Loucy (cell line): ENCODE results near the gene TAS2R41.

Experiments used
- H2AFZ ChIP-seq: fragments of 200-600 bp; sonication (generic); 2 replicates; pipeline ENCODE4 v1.6.0; 2016; ENCODE audit warnings: antibody characterized with exemption, mild to moderate bottlenecking, low read length, moderate library complexity
- H3F3A ChIP-seq: fragments of 200-600 bp; 2 replicates; pipeline ENCODE4 v1.6.0; 2016; ENCODE audit warnings: antibody characterized with exemption, low read depth, mild to moderate bottlenecking
- H3K27me3 ChIP-seq: fragments of 200-600 bp; sonication (generic); 2 replicates; pipeline ENCODE4 v1.6.1; 2014; ENCODE audit warnings: low read length, mild to moderate bottlenecking; ENCODE audit not compliant: insufficient read depth, poor library complexity, severe bottlenecking
- H3K36me3 ChIP-seq: fragments of 200-600 bp; sonication (generic); 2 replicates; pipeline ENCODE4 v1.6.1; 2016; ENCODE audit warnings: low read length; ENCODE audit not compliant: insufficient read depth
- H3K4me1 ChIP-seq: fragments of 200-600 bp; sonication (generic); 2 replicates; pipeline ENCODE4 v1.5.1; 2014; ENCODE audit warnings: low read length, mild to moderate bottlenecking; ENCODE audit not compliant: insufficient read depth, poor library complexity, severe bottlenecking
- H3K4me2 ChIP-seq: fragments of 200-600 bp; sonication (generic); 2 replicates; pipeline ENCODE4 v1.6.0; 2014; ENCODE audit warnings: antibody characterized with exemption, low read length, low read depth, mild to moderate bottlenecking; ENCODE audit not compliant: poor library complexity, severe bottlenecking
- H3K4me3 ChIP-seq: fragments of 200-600 bp; sonication (generic); 2 replicates; pipeline ENCODE4 v1.5.1; 2014; ENCODE audit warnings: low read length, mild to moderate bottlenecking, mixed read lengths; ENCODE audit not compliant: poor library complexity, severe bottlenecking
- H3K79me2 ChIP-seq: fragments of 200-600 bp; sonication (generic); 2 replicates; pipeline ENCODE4 v1.6.1; 2014; ENCODE audit warnings: low read length; ENCODE audit not compliant: insufficient read depth
- H3K9ac ChIP-seq: fragments of 200-600 bp; sonication (generic); 2 replicates; pipeline ENCODE4 v1.6.0; 2014; ENCODE audit warnings: mild to moderate bottlenecking, low read depth, low read length, moderate library complexity; ENCODE audit not compliant: poor library complexity, severe bottlenecking
- H3K9me2 ChIP-seq: fragments of 200-600 bp; sonication (generic); replicated peaks from 2 replicates; pipeline ENCODE4 v1.6.1; 2016; ENCODE audit warnings: low read depth, low read length, mixed read lengths
- H3K9me3 ChIP-seq: fragments of 200-600 bp; sonication (generic); 2 replicates; pipeline ENCODE4 v1.6.1; 2014; ENCODE audit warnings: mild to moderate bottlenecking, antibody characterized with exemption, low read length, low read depth; ENCODE audit not compliant: insufficient read depth
- H4K20me1 ChIP-seq: fragments of 200-600 bp; sonication (generic); 2 replicates; pipeline ENCODE4 v1.6.0; 2014; ENCODE audit warnings: antibody characterized with exemption, low read length, mild to moderate bottlenecking; ENCODE audit not compliant: insufficient read depth, poor library complexity, severe bottlenecking
- CTCF ChIP-seq: fragments of 200-600 bp; sonication (generic); conservative IDR thresholded peaks from 2 replicates; pipeline ENCODE4 v1.5.1; 2014; ENCODE audit warnings: mild to moderate bottlenecking, antibody characterized with exemption, low read length
- EZH2phosphoT487 ChIP-seq: fragments of 200-600 bp; IDR thresholded peaks from 2 replicates; pipeline ENCODE4 v1.6.1; 2018; ENCODE audit warnings: antibody characterized with exemption, mild to moderate bottlenecking, moderate library complexity, borderline replicate concordance

Gene TAS2R41

GRCh38 chr7:143495851-143496250 lies 18.2 kb downstream of the TAS2R41 start:
- H3K9ac ChIP-seq, result no peak overlapping the region
- H2AFZ ChIP-seq, result no peak overlapping the region
- peaks cover 7% of the 10 kb centered on the region for H3K4me1 ChIP-seq
- H3K4me2 ChIP-seq, result no peak overlapping the region
- no peaks in the 10 kb centered on the region for H3F3A ChIP-seq
- no peaks in the 10 kb centered on the region for H3K27me3 ChIP-seq
- H3K9me2 ChIP-seq, result no peaks in the 10 kb centered on the region
- H3K79me2 ChIP-seq, result no peaks in the 10 kb centered on the region
- no peaks in the 10 kb centered on the region for H3K9me3 ChIP-seq
- TF ChIP-seq EZH2phosphoT487, result no peak
- no peak for TF ChIP-seq CTCF
- H3K36me3 ChIP-seq, result no peaks in the 10 kb centered on the region
- H3K4me3 ChIP-seq, result no peak overlapping the region
- no peaks in the 10 kb centered on the region for H4K20me1 ChIP-seq

- no peak overlapping the region for H3K9ac ChIP-seq
- no peak for TF ChIP-seq EZH2phosphoT487
- H3K36me3 ChIP-seq, result no peaks in the 10 kb centered on the region
- H3K27me3 ChIP-seq, result no peaks in the 10 kb centered on the region
- no peaks in the 10 kb centered on the region for H3K9me2 ChIP-seq
- no peaks in the 10 kb centered on the region for H3F3A ChIP-seq
- H3K79me2 ChIP-seq, result no peaks in the 10 kb centered on the region
- H2AFZ ChIP-seq, result no peak overlapping the region
- no peak overlapping the region for H3K4me3 ChIP-seq
- H3K9me3 ChIP-seq, result no peaks in the 10 kb centered on the region
- H3K4me1 ChIP-seq, result peaks cover 7% of the 10 kb centered on the region
- H4K20me1 ChIP-seq, result no peaks in the 10 kb centered on the region
- no peak overlapping the region for H3K4me2 ChIP-seq
Measured at GRCh38 chr7:143496263-143496662, 18.6 kb downstream of the TAS2R41 start.

- Histone ChIP-seq H3F3A (no peaks in the 10 kb centered on the region), H3K4me1 (peaks cover 7% of the 10 kb centered on the region), H3K36me3 (no peaks in the 10 kb centered on the region), H3K9me3 (no peaks in the 10 kb centered on the region), H2AFZ (no peak overlapping the region), H3K9ac (no peak overlapping the region), H3K27me3 (no peaks in the 10 kb centered on the region), H4K20me1 (no peaks in the 10 kb centered on the region), H3K4me3 (no peak overlapping the region), H3K79me2 (no peaks in the 10 kb centered on the region), H3K4me2 (no peak overlapping the region), H3K9me2 (no peaks in the 10 kb centered on the region)
- no peak for TF ChIP-seq EZH2phosphoT487
- TF ChIP-seq CTCF, result no peak
Measured at GRCh38 chr7:143497008-143497795, 19.5 kb downstream of the TAS2R41 start.

- H4K20me1 ChIP-seq, result no peaks in the 10 kb centered on the region
- H3K4me2 ChIP-seq, result no peak overlapping the region
- no peaks in the 10 kb centered on the region for H3K36me3 ChIP-seq
- H3K9me3 ChIP-seq, result no peaks in the 10 kb centered on the region
- no peak overlapping the region for H3K4me3 ChIP-seq
- H3K79me2 ChIP-seq, result no peaks in the 10 kb centered on the region
- TF ChIP-seq EZH2phosphoT487 (no peak), CTCF (no peak)
- H3K4me1 ChIP-seq, result peaks cover 5% of the 10 kb centered on the region
- no peak overlapping the region for H3K9ac ChIP-seq
- H3K9me2 ChIP-seq, result no peaks in the 10 kb centered on the region
- H3F3A ChIP-seq, result no peaks in the 10 kb centered on the region
- no peaks in the 10 kb centered on the region for H3K27me3 ChIP-seq
- H2AFZ ChIP-seq, result 0 out of 2 replicates have a peak overlapping the region, but pooled peaks have one; percentile 20
Measured at GRCh38 chr7:143499246-143499645, 21.6 kb downstream of the TAS2R41 start.
